Central memory CD8-positive, alpha-beta T cell (primary cell): ENCODE measurements around the gene RPL31.

Source experiments
- ATAC-seq: fragments of 150-1000 bp; cut with Tn5 transposase; replicated peaks from 2 replicates; pipeline ENCODE4 v1.10.0; 2022; ENCODE audit warnings: mild to moderate bottlenecking, moderate FRiP score, moderate number of reproducible peaks; ENCODE audit not compliant: poor library complexity, severe bottlenecking; ENCODE audit errors: extremely low read depth
- DNase-seq, 2 donors: peaks; one replicate each; pipeline ENCODE4 v3.0.0; 2021; ENCODE audit warnings: low spot score in 2 of 2
- H3K27ac Mint-ChIP-seq: one replicate; pipeline ENCODE4 v1.8.0; 2022; ENCODE audit warnings: low read depth, mild to moderate bottlenecking, moderate library complexity, mixed read lengths
- H3K27me3 Mint-ChIP-seq: one replicate; pipeline ENCODE4 v1.8.0; 2022; ENCODE audit warnings: mixed read lengths
- H3K36me3 Mint-ChIP-seq: one replicate; pipeline ENCODE4 v1.8.0; 2022; ENCODE audit warnings: mild to moderate bottlenecking, moderate library complexity, mixed read lengths; ENCODE audit not compliant: insufficient read depth
- H3K4me1 Mint-ChIP-seq: one replicate; pipeline ENCODE4 v1.8.0; 2022; ENCODE audit warnings: mixed read lengths
- H3K4me3 Mint-ChIP-seq: one replicate; pipeline ENCODE4 v1.8.0; 2022; ENCODE audit warnings: mild to moderate bottlenecking, moderate library complexity, mixed read lengths
- H3K9me3 Mint-ChIP-seq: one replicate; pipeline ENCODE4 v1.8.0; 2022; ENCODE audit warnings: mixed read lengths

The RPL31 gene

GRCh38 chr2:101001691-101002561 lies at the start of gene RPL31:
RPL31 (plus strand) TSS chr2:101002289; CDS start chr2:101002702, 413 bp downstream.
- H3K9me3 Mint-ChIP-seq, result no peaks in the 10 kb centered on the region
- H3K4me1 Mint-ChIP-seq, result peaks cover 45% of the 10 kb centered on the region
- ATAC-seq, result peak; percentile 91

DNA sequence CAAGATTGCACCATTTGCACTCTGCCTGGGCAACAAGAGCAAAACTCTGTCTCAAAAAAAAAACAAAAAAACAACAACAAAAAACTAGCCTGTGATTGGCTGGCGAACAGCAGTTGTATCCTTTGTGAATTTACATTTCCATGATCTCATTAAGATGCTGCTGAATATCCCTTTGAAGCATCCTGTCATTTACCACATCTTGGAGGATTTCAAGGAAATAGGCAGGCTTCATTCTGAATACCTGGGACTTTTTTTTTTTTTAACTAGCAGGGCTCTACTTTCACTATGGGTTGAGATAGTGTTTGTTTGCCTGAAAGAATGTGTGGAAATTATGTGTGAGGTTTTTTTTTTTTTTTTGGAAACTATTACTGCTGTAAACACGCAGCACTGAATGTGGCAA lies 49.6 kb upstream of the RPL31 start:
- Mint-ChIP-seq H3K27ac (no peak overlapping the region), H3K9me3 (no peaks in the 10 kb centered on the region), H3K4me1 (no peaks in the 10 kb centered on the region), H3K4me3 (no peak overlapping the region), H3K27me3 (no peaks in the 10 kb centered on the region), H3K36me3 (no peaks in the 10 kb centered on the region)
- ATAC-seq, result no peak
- no peak for DNase-seq

More at GRCh38 chr2:101001691-101002561, at the start of gene RPL31:
- peak; percentile 90 to 93 for DNase-seq
- Mint-ChIP-seq H3K4me3 (peak within 1 kb of the TSS; percentile 87), H3K36me3 (peaks cover 44% of the 10 kb centered on the region), H3K27me3 (no peaks in the 10 kb centered on the region), H3K27ac (peak within 1 kb of the TSS; percentile 94)

DNA sequence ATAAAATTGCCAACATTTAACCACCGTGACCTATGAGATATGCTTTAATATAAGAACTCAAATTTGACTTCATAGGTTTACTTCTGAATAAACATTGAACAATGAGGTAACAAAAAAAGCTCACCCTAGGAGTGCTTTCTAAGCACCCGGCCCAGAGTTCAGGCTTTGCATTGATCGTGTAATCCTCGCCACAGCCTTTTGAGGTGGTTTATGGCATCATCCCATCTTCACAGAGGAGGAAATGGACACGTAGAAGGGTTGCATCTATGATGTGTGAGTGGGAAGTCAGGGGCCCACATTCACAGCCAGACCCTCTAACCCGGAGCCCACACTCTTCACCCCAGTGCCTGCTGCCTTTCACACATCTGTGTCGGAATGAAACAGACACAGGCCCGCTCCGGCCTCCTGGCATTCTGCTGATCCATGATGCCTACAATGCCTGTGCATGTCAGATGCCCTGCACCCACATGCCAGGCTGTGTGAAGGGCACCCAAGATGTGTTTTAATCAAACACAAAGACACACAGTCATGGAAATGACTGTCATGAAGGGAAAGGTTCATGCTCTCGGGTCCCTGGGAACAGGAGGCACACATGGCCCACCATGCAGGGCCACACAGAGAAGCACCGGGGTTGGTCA lies 48.6 kb upstream of the RPL31 start:
- DNase-seq, result no peak
- Mint-ChIP-seq H3K4me3 (no peak overlapping the region), H3K27ac (no peak overlapping the region), H3K36me3 (no peaks in the 10 kb centered on the region), H3K27me3 (no peaks in the 10 kb centered on the region), H3K9me3 (no peaks in the 10 kb centered on the region), H3K4me1 (no peaks in the 10 kb centered on the region)
- no peak for ATAC-seq

DNA sequence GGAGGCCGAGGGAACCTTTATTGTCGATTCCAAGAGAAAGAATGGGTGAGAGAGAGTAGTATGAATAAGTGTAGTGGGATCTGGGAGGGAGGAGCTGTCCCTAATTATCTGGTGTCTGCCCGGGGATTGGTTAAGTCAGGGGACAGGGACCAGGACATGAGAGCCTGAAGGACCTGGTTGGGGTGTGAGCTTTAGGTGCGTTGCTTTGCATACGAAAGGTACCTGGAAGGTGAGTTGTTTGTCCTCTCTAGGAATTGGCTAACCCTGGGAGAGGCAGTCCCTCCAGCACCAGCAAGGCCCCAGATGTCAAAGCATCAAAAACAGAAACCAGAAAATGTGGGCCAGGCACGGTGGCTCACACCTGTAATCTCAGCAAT lies 48.1 kb upstream of the RPL31 start:
- Mint-ChIP-seq H3K27ac (no peak overlapping the region), H3K36me3 (no peaks in the 10 kb centered on the region), H3K4me3 (no peak overlapping the region), H3K4me1 (no peaks in the 10 kb centered on the region), H3K27me3 (no peaks in the 10 kb centered on the region), H3K9me3 (no peaks in the 10 kb centered on the region)
- DNase-seq, result no peak
- no peak for ATAC-seq

DNA sequence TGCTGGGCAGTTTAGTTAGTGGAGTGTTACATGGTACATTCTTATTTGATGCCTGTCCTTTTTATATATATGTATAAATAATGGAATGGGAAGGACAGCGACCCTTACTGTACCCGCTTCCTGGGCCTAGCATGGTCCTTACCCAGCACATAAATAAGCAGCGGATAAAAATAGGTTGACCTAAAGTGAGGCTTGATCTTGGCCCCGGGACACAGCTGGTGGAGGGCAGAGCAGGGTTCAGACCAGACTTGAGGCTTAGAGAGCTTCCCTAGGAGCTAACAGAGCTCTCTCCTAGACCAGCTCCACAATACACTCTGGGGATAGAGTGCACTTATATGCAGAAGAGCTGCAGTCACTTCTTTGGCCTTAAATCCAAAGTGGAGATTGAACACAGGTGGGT lies 46.9 kb upstream of the RPL31 start:
- Mint-ChIP-seq H3K9me3 (no peaks in the 10 kb centered on the region), H3K4me1 (no peaks in the 10 kb centered on the region), H3K27ac (no peak overlapping the region), H3K4me3 (no peak overlapping the region), H3K36me3 (no peaks in the 10 kb centered on the region), H3K27me3 (no peaks in the 10 kb centered on the region)
- ATAC-seq, result no peak
- no peak for DNase-seq

DNA sequence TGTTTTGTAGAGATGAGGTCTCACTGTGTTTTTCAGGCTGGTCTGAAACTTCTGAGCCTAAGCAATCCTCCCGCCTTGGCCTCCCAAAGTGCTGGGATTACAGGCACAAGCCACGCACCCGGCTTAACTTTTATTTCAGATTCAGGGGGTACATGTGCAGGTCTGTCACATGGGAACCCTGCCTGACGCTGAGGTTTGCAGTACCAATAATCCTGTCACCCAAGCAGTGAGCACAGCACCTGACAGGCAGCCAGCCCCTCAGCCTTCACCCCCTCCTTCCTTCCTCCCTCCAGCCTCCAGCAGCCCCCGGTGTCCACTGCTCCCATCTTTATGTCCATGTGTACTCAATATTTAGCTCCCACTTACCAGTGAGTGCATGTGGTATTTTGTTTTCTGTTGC lies 46.0 kb upstream of the RPL31 start:
- Mint-ChIP-seq H3K27me3 (no peaks in the 10 kb centered on the region), H3K4me1 (no peaks in the 10 kb centered on the region), H3K9me3 (no peaks in the 10 kb centered on the region), H3K4me3 (no peak overlapping the region), H3K36me3 (no peaks in the 10 kb centered on the region), H3K27ac (no peak overlapping the region)
- ATAC-seq (no peak), DNase-seq (no peak)

- no peak overlapping the region for H3K27ac Mint-ChIP-seq
- ATAC-seq, result no peak
- H3K4me1 Mint-ChIP-seq, result no peaks in the 10 kb centered on the region
- H3K27me3 Mint-ChIP-seq, result no peaks in the 10 kb centered on the region
- no peak overlapping the region for H3K4me3 Mint-ChIP-seq
- no peaks in the 10 kb centered on the region for H3K9me3 Mint-ChIP-seq
- H3K36me3 Mint-ChIP-seq, result no peaks in the 10 kb centered on the region
- no peak for DNase-seq
Measured at GRCh38 chr2:100957996-100958653, 44.0 kb upstream of the RPL31 start.

- Mint-ChIP-seq H3K27ac (no peak overlapping the region), H3K36me3 (no peaks in the 10 kb centered on the region), H3K9me3 (no peaks in the 10 kb centered on the region), H3K4me3 (no peak overlapping the region), H3K27me3 (no peaks in the 10 kb centered on the region), H3K4me1 (no peaks in the 10 kb centered on the region)
- ATAC-seq (no peak), DNase-seq (no peak)
Measured at GRCh38 chr2:100959225-100959880, 42.7 kb upstream of the RPL31 start.

GRCh38 chr2:100960688-100961087 lies 41.4 kb upstream of the RPL31 start:
- Mint-ChIP-seq H3K27me3 (no peaks in the 10 kb centered on the region), H3K27ac (no peak overlapping the region), H3K36me3 (no peaks in the 10 kb centered on the region), H3K9me3 (no peaks in the 10 kb centered on the region), H3K4me3 (no peak overlapping the region), H3K4me1 (no peaks in the 10 kb centered on the region)
- ATAC-seq (no peak), DNase-seq (no peak)

DNA sequence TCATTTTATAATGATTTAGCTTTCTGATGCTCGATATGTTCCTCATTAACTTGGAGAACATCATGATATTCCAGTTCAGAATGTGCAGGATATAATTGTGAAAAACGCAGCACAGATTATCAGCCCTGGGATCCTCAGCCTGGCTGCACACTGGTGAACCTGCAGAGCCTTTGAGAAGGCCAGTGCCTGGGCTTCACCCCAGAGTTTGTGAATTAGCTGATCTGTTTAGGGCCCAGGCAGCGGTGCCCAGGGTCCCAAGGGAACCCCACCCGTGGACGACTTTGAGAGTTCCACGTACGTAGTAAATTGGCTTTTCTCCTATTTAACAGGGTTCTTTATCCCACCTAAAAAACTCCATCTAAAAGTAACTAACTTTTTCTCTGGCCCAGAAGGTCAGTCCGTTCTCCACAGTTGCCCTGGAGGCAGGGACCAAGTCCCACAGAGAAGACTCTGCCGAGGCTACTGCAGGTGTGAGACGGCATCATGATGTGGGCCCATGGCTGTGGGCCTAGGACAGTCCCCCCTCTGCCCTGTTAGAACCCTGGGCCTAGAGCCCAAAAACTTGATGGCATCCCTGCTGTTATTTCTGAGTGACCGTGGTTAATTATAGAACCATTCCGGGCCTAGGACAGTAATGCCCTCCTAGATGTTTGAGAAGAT lies 39.6 kb upstream of the RPL31 start:
- no peaks in the 10 kb centered on the region for H3K36me3 Mint-ChIP-seq
- ATAC-seq, result no peak
- no peaks in the 10 kb centered on the region for H3K4me1 Mint-ChIP-seq
- no peaks in the 10 kb centered on the region for H3K9me3 Mint-ChIP-seq
- no peaks in the 10 kb centered on the region for H3K27me3 Mint-ChIP-seq
- no peak overlapping the region for H3K27ac Mint-ChIP-seq
- no peak for DNase-seq
- no peak overlapping the region for H3K4me3 Mint-ChIP-seq

GRCh38 chr2:100963026-100963375 lies 39.1 kb upstream of the RPL31 start:
- DNase-seq (no peak), ATAC-seq (no peak)
- Mint-ChIP-seq H3K27me3 (no peaks in the 10 kb centered on the region), H3K27ac (no peak overlapping the region), H3K4me1 (no peaks in the 10 kb centered on the region), H3K4me3 (no peak overlapping the region), H3K36me3 (no peaks in the 10 kb centered on the region), H3K9me3 (no peaks in the 10 kb centered on the region)

DNA sequence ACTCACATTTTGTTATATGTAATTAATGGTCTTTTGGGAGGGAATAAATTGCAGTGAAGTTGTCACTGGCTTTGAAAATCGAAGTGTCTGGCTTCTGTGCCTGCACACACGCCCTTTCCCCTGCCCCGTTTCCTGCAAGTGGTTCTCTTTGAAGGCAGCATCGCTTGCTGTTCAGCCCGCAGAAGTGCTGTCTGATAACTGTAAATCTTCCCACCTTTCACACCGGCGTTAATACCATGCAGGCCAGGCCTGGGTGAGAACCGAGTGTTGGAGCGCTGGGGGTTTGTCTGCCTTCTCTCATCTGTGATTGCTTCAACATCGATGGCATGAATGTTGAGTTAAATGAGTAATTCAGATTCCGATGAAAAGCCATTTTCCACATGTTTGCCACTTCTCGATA lies 37.9 kb upstream of the RPL31 start:
- H3K4me1 Mint-ChIP-seq, result no peaks in the 10 kb centered on the region
- H3K27ac Mint-ChIP-seq, result no peak overlapping the region
- DNase-seq (no peak), ATAC-seq (peak; percentile 56)
- H3K36me3 Mint-ChIP-seq, result no peaks in the 10 kb centered on the region
- no peak overlapping the region for H3K4me3 Mint-ChIP-seq
- H3K9me3 Mint-ChIP-seq, result no peaks in the 10 kb centered on the region
- no peaks in the 10 kb centered on the region for H3K27me3 Mint-ChIP-seq
